SK-N-SH (cell line): ENCODE data around the gene CDX1.

ENCODE experiments used
- EZH2phosphoT487 ChIP-seq: fragments of 200-600 bp; sonication (generic); IDR thresholded peaks from 2 replicates; pipeline ENCODE4 v1.6.1; 2017; ENCODE audit warnings: low read depth, mixed run types, mild to moderate bottlenecking, antibody characterized with exemption, moderate library complexity, borderline replicate concordance
- FOXM1 ChIP-seq: IDR thresholded peaks from 2 replicates; pipeline ENCODE4 v1.4.0; 2012; ENCODE audit warnings: low read depth, mild to moderate bottlenecking
- GABPA ChIP-seq: IDR thresholded peaks from 2 replicates; pipeline ENCODE4 v1.4.0; 2012; ENCODE audit warnings: low read depth, mild to moderate bottlenecking
- GATA2 ChIP-seq: sonication (generic); formaldehyde crosslinking; IDR thresholded peaks from 2 replicates; pipeline ENCODE4 v1.5.0; 2020; ENCODE audit warnings: mild to moderate bottlenecking, missing genetic modification reagents
- PBX3 ChIP-seq: IDR thresholded peaks from 2 replicates; pipeline ENCODE4; 2012
- TF ChIP-seq, protein P1 (sequence below): fragments of 200-600 bp; sonication (generic); IDR thresholded peaks from 2 replicates; pipeline ENCODE4 v1.6.1; 2017; ENCODE audit warnings: antibody characterized with exemption, mild to moderate bottlenecking, moderate library complexity

- no peak for TF ChIP-seq GABPA
- TF ChIP-seq, protein P1, sequence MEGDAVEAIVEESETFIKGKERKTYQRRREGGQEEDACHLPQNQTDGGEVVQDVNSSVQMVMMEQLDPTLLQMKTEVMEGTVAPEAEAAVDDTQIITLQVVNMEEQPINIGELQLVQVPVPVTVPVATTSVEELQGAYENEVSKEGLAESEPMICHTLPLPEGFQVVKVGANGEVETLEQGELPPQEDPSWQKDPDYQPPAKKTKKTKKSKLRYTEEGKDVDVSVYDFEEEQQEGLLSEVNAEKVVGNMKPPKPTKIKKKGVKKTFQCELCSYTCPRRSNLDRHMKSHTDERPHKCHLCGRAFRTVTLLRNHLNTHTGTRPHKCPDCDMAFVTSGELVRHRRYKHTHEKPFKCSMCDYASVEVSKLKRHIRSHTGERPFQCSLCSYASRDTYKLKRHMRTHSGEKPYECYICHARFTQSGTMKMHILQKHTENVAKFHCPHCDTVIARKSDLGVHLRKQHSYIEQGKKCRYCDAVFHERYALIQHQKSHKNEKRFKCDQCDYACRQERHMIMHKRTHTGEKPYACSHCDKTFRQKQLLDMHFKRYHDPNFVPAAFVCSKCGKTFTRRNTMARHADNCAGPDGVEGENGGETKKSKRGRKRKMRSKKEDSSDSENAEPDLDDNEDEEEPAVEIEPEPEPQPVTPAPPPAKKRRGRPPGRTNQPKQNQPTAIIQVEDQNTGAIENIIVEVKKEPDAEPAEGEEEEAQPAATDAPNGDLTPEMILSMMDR, result no peak
- TF ChIP-seq EZH2phosphoT487, result no peak
- no peak for TF ChIP-seq PBX3
- no peak for TF ChIP-seq FOXM1
- TF ChIP-seq GATA2, result no peak
These were observed 47.0 kb downstream of the CDX1 start for GRCh38 chr5:150213530-150213929.
